HEK293 (cell line): ENCODE measurements around the gene BEST2.

Experiments
- BCL11A ChIP-seq: fragments of 450-650 bp; formaldehyde crosslinking; IDR thresholded peaks from 2 replicates; pipeline ENCODE4 v1.5.1; 2016; ENCODE audit warnings: low read depth, missing biosample characterization, missing genetic modification characterization
- CTCF ChIP-seq: fragments of 450-650 bp; formaldehyde crosslinking; IDR thresholded peaks from 2 replicates; pipeline ENCODE4 v1.5.1; 2016; ENCODE audit warnings: missing biosample characterization, missing genetic modification characterization
- INSM2 ChIP-seq: fragments of 450-650 bp; formaldehyde crosslinking; IDR thresholded peaks from 2 replicates; pipeline ENCODE4 v1.5.1; 2016; ENCODE audit warnings: missing biosample characterization, missing genetic modification characterization
- ZNF23 ChIP-seq: fragments of 450-650 bp; formaldehyde crosslinking; IDR thresholded peaks from 2 replicates; pipeline ENCODE4 v1.5.1; 2016; ENCODE audit warnings: missing biosample characterization, missing genetic modification characterization, borderline replicate concordance
- ZNF423 ChIP-seq: fragments of 450-650 bp; formaldehyde crosslinking; IDR thresholded peaks from 2 replicates; pipeline ENCODE4 v1.5.1; 2016; ENCODE audit warnings: missing biosample characterization, missing genetic modification characterization

- TF ChIP-seq BCL11A (tag by site-specific recombination) = no peak
- no peak for TF ChIP-seq CTCF (tag by site-specific recombination)
- no peak for TF ChIP-seq INSM2
- no peak for TF ChIP-seq ZNF23 (tag by site-specific recombination)
- no peak for TF ChIP-seq ZNF423
These were observed 29.7 kb upstream of the BEST2 start for GRCh38 chr19:12721656-12722565.
